GM20431 (cell line): ENCODE data around the gene OSBPL3.

Source experiments
- in situ Hi-C: fragments of 300-500 bp; cut with MseI, MboI; formaldehyde crosslinking; loops from one replicate; pipeline ENCODE4 v1.15.0; 2020; ENCODE audit warnings: low sequenced_read_pairs; ENCODE audit not compliant: unreplicated experiment

The OSBPL3 gene

GRCh38 chr7:24871770-24872169 lies 108.2 kb downstream of the OSBPL3 start:
- in situ Hi-C loops = no loop called here

- in situ Hi-C loops = no loop called here
These were observed 109.2 kb downstream of the OSBPL3 start for GRCh38 chr7:24870766-24871165.

- in situ Hi-C loops = no loop called here
These were observed 110.4 kb downstream of the OSBPL3 start for GRCh38 chr7:24869572-24869971.

GRCh38 chr7:24868741-24869140 lies 111.2 kb downstream of the OSBPL3 start:
- in situ Hi-C loops = no loop called here

- in situ Hi-C loops = no loop called here
These were observed 113.9 kb downstream of the OSBPL3 start for GRCh38 chr7:24866004-24866615.

GRCh38 chr7:24864214-24864817 lies 115.7 kb downstream of the OSBPL3 start:
- in situ Hi-C loops = no loop called here

- in situ Hi-C loops = no loop called here
These were observed 116.4 kb downstream of the OSBPL3 start for GRCh38 chr7:24863626-24864025.

- in situ Hi-C loops = no loop called here
These were observed 117.5 kb downstream of the OSBPL3 start for GRCh38 chr7:24862461-24862860.

GRCh38 chr7:24861336-24861735 lies 118.6 kb downstream of the OSBPL3 start:
- in situ Hi-C loops = no loop called here

- in situ Hi-C loops = no loop called here
These were observed 119.4 kb downstream of the OSBPL3 start for GRCh38 chr7:24860611-24861010.

- in situ Hi-C loops = no loop called here
These were observed 121.6 kb downstream of the OSBPL3 start for GRCh38 chr7:24858108-24858977.

GRCh38 chr7:24857623-24858022 lies 122.4 kb downstream of the OSBPL3 start:
- in situ Hi-C loops = no loop called here

- in situ Hi-C loops = no loop called here
These were observed 125.1 kb downstream of the OSBPL3 start for GRCh38 chr7:24854866-24855265.

GRCh38 chr7:24851786-24852185 lies 128.2 kb downstream of the OSBPL3 start:
- in situ Hi-C loops = no loop called here

- in situ Hi-C loops = no loop called here
These were observed 131.1 kb downstream of the OSBPL3 start for GRCh38 chr7:24848878-24849277.

- in situ Hi-C loops = no loop called here
These were observed 132.2 kb downstream of the OSBPL3 start for GRCh38 chr7:24847754-24848153.

- in situ Hi-C loops = no loop called here
These were observed 136.1 kb downstream of the OSBPL3 start for GRCh38 chr7:24843821-24844434.

- in situ Hi-C loops = no loop called here
These were observed 137.3 kb downstream of the OSBPL3 start for GRCh38 chr7:24842449-24843241.

GRCh38 chr7:24842029-24842428 lies 137.9 kb downstream of the OSBPL3 start:
- in situ Hi-C loops = no loop called here

GRCh38 chr7:24840563-24840962 lies 139.4 kb downstream of the OSBPL3 start:
- in situ Hi-C loops = no loop called here
